ENCODE measurements around the gene GRIN1.

- TF ChIP-seq, protein P1, sequence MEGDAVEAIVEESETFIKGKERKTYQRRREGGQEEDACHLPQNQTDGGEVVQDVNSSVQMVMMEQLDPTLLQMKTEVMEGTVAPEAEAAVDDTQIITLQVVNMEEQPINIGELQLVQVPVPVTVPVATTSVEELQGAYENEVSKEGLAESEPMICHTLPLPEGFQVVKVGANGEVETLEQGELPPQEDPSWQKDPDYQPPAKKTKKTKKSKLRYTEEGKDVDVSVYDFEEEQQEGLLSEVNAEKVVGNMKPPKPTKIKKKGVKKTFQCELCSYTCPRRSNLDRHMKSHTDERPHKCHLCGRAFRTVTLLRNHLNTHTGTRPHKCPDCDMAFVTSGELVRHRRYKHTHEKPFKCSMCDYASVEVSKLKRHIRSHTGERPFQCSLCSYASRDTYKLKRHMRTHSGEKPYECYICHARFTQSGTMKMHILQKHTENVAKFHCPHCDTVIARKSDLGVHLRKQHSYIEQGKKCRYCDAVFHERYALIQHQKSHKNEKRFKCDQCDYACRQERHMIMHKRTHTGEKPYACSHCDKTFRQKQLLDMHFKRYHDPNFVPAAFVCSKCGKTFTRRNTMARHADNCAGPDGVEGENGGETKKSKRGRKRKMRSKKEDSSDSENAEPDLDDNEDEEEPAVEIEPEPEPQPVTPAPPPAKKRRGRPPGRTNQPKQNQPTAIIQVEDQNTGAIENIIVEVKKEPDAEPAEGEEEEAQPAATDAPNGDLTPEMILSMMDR (IDR thresholded peaks at IDR 0.05; ENCODE audit: insufficient read depth, low read length, poor library complexity, severe bottlenecking), result no peak
- no peak for TF ChIP-seq EZH2phosphoT487 (conservative IDR thresholded peaks at IDR 0.05; ENCODE audit: low read length)
Measured at GRCh38 chr9:137190315-137190856, 51.4 kb downstream of the GRIN1 start.

All from SU-DHL-6 (cell line).